Activated CD8-positive, alpha-beta T cell treated with anti-CD3 and anti-CD28 coated beads for 36 hours (primary cell): ENCODE data around the gene TNS3. TPM values are rescaled to one million over a fixed set of nuclear protein-coding genes. Genes with fewer than 3 reads are reported as not detected.

ENCODE experiments used
- ATAC-seq: fragments of 200-7000 bp; cut with Tn5 transposase; one replicate; pipeline ENCODE4 v1.10.0; 2021; ENCODE audit warnings: mild to moderate bottlenecking, moderate library complexity
- CTCF ChIA-PET: fragments of 350-600 bp; sonication (Branson Sonifier 250); formaldehyde crosslinking; loops from one replicate; lab custom pipeline; 2021; ENCODE audit warnings: antibody characterized with exemption; lab: Charles Lee
- POLR2A ChIA-PET: fragments of 350-600 bp; sonication (Branson Sonifier 250); formaldehyde crosslinking; loops from one replicate; lab custom pipeline; 2021; ENCODE audit warnings: antibody characterized with exemption; lab: Charles Lee
- DNase-seq: peaks from one replicate; pipeline ENCODE4 v3.0.0-alpha.2; 2020
- H3K27ac Mint-ChIP-seq: one replicate; pipeline ENCODE4 v1.8.0; 2021; ENCODE audit warnings: mild to moderate bottlenecking, mixed read lengths
- H3K27me3 Mint-ChIP-seq: one replicate; pipeline ENCODE4 v1.8.0; 2021; ENCODE audit warnings: mixed read lengths
- H3K36me3 Mint-ChIP-seq: one replicate; pipeline ENCODE4 v1.8.0; 2021; ENCODE audit warnings: low read depth, mixed read lengths
- H3K4me1 Mint-ChIP-seq: one replicate; pipeline ENCODE4 v1.8.0; 2021; ENCODE audit warnings: low read depth, mixed read lengths
- H3K4me3 Mint-ChIP-seq: one replicate; pipeline ENCODE4 v1.8.0; 2021; ENCODE audit warnings: mild to moderate bottlenecking, moderate library complexity, mixed read lengths
- H3K9me3 Mint-ChIP-seq: one replicate; pipeline ENCODE4 v1.8.0; 2021; ENCODE audit warnings: mixed read lengths
- intact Hi-C: fragments of 100-400 bp; cut with micrococcal nuclease; formaldehyde crosslinking; loops from one replicate; pipeline ENCODE4 v1.10.0; 2022
- total RNA-seq, 2 experiments: library from RNA; stranded (reverse); gene quantifications; one replicate each; pipeline ENCODE4 v1.2.3, GENCODE V29; 2021
- TF ChIP-seq, protein P1 (sequence below): fragments of 200-600 bp; IDR thresholded peaks from one replicate; pipeline ENCODE4 v1.8.0; 2022; ENCODE audit warnings: antibody characterized with exemption, mild to moderate bottlenecking

The TNS3 gene
- total RNA-seq, 2 experiments from 2014 or later, result 0.04 to 0.16 TPM

DNA sequence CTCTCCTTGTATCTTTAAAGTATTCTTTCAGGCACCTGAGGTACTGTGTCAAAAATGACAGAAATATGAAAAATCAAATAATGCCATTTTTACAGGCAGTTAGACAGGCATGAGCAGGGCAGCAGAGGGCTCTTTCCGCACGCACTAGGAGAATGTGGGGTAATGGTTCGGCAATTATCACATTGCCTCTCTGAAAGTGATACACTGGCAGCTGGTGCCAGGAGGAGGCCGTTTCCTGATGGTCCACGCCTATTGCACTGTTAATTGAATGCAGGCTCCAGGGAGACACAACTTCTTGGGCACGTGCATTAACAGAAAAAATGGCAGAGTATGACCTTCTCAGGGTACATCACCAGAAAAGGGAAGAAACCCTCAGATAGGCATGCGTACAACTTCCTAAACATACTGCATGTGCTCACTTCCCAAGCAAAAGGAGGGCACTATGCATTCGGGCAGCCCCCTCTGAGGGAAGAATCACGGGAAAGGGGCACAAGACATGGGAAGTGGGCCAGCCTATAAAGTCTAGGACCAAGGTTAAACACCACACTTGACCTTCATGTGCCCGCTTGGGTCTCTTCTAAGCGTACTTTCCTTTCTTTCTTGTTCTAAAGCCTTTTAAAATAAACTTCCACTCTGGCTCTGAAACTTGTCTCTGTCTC, 161.7 kb downstream of the TNS3 start:
- H3K27me3 Mint-ChIP-seq, result peaks cover 1% of the 10 kb centered on the region
- no peak overlapping the region for H3K4me3 Mint-ChIP-seq
- no peaks in the 10 kb centered on the region for H3K36me3 Mint-ChIP-seq
- ChIA-PET POLR2A (no interaction called here), CTCF (no interaction called here)
- H3K4me1 Mint-ChIP-seq, result no peaks in the 10 kb centered on the region
- ATAC-seq (no peak), DNase-seq (no peak)
- intact Hi-C loops, result no loop called here
- peaks cover 11% of the 10 kb centered on the region for H3K9me3 Mint-ChIP-seq
- TF ChIP-seq, protein P1, sequence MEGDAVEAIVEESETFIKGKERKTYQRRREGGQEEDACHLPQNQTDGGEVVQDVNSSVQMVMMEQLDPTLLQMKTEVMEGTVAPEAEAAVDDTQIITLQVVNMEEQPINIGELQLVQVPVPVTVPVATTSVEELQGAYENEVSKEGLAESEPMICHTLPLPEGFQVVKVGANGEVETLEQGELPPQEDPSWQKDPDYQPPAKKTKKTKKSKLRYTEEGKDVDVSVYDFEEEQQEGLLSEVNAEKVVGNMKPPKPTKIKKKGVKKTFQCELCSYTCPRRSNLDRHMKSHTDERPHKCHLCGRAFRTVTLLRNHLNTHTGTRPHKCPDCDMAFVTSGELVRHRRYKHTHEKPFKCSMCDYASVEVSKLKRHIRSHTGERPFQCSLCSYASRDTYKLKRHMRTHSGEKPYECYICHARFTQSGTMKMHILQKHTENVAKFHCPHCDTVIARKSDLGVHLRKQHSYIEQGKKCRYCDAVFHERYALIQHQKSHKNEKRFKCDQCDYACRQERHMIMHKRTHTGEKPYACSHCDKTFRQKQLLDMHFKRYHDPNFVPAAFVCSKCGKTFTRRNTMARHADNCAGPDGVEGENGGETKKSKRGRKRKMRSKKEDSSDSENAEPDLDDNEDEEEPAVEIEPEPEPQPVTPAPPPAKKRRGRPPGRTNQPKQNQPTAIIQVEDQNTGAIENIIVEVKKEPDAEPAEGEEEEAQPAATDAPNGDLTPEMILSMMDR, result no peak
- no peak overlapping the region for H3K27ac Mint-ChIP-seq

DNA sequence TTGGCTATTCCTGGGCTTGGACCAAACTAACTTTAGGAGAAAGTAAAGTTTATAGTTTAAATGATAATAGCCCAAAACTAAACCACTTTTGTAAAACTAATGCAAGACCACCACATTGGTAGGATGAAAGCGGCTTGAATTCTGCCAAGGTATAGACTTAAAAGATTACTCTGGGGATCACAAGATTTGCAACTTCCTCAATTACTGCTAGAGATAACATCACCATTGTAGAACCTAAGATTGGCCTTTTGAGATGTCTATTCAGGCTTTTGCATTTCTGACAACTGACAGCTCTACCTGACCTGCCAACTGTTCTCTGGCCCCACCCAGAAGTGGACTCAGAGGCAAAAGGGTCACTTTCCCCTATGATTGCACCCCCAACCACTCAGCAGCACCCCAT, 162.4 kb downstream of the TNS3 start:
- DNase-seq, result no peak
- no peaks in the 10 kb centered on the region for H3K4me1 Mint-ChIP-seq
- POLR2A ChIA-PET, result no interaction called here
- no peak for ATAC-seq
- no peak overlapping the region for H3K27ac Mint-ChIP-seq
- peaks cover 11% of the 10 kb centered on the region for H3K9me3 Mint-ChIP-seq
- H3K27me3 Mint-ChIP-seq, result peaks cover 1% of the 10 kb centered on the region
- intact Hi-C loops, result no loop called here
- no peak overlapping the region for H3K4me3 Mint-ChIP-seq
- TF ChIP-seq, protein P1, result no peak
- CTCF ChIA-PET, result no interaction called here
- no peaks in the 10 kb centered on the region for H3K36me3 Mint-ChIP-seq

DNA sequence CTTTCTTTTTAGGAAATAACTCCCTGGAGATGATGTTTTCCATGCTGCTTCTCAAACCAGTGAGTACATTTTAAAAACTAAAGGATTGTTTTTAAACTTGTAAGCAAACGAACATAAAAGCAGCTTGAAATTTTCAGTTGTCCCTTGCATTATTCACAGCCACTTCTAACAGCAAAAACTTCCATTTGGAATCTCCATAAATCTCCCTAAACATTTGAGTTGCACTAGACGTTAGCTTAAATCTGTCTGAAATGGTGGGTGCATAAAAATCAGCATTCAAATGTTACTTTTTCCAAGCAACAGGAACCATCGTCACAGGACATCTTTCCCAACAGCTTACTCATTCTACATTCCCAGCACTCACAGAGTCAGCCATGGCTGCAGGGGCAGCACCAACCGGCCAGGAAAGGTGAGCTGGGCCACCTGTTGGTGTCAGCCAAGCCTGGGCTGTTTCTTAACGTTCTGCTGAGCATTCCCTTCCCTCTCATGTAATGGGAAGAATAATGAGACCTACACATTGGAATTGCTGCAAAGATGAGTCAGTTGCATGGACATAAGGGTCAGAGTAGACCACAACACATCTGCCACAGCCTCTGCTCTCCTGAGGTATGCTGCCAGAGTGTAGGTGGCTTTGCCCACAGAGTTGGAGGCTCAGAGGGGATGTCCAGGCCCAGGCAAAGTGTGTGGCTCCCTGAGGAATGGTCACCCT, 163.2 kb downstream of the TNS3 start:
- POLR2A ChIA-PET, result no interaction called here
- Mint-ChIP-seq H3K27ac (no peak overlapping the region), H3K4me3 (no peak overlapping the region)

DNA sequence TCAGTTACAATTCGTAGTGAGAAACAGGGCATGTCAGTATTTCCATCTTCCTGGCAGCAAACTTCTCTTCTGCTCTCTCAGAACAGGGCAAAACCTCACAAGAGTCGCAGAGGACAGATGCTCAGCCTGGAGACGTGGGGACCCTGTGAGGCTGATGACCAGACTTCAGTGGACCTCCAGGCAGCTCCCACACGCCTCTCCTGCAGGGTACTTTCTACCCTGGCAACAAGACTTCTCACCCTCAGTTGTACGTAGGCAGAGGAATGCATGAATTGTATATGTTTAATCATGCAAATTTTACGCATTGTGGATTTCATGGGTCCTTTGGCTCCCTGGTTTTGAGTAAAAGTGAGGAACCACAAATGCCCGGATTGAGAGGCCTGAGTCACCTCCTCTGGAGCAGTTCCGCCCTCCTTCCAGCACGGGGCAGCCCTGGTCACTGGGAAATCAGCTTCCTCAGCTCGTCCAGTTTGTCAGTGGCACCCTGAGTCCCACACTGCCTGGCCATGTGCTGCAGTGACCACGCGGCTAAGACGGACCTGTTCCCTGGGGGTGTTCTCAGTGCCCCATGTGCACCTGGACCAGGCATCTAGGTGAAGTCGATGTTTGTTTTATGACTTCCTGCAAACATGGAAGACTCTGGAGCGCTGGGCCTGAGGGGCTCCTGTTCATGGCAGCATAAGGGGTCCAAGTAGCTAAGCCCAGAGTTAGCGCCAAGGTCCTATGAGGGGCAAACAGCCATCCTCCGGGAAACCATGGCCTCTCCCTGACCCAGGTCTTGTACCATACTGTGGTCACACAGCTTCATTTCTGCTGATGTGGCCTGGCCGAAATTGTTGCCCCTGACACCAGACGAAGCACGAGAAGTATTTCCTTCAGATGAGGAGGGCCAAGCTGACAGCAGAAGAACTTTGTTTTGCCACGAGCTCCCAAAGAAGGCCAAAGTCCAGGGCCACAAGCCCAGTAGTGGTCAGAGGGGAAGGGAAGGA, 165.1 kb downstream of the TNS3 start:
- CTCF ChIA-PET, result no interaction called here
- H3K36me3 Mint-ChIP-seq, result no peaks in the 10 kb centered on the region
- intact Hi-C loops, result no loop called here
- no peak overlapping the region for H3K4me3 Mint-ChIP-seq
- no peak overlapping the region for H3K27ac Mint-ChIP-seq
- TF ChIP-seq, protein P1, result no peak
- ATAC-seq (no peak), DNase-seq (no peak)
- H3K4me1 Mint-ChIP-seq, result no peaks in the 10 kb centered on the region
- POLR2A ChIA-PET, result no interaction called here
- peaks cover 1% of the 10 kb centered on the region for H3K27me3 Mint-ChIP-seq
- peaks cover 11% of the 10 kb centered on the region for H3K9me3 Mint-ChIP-seq

More for the DNA sequence above, 163.2 kb downstream of the TNS3 start:
- TF ChIP-seq, protein P1, result no peak
- no peak for DNase-seq
- CTCF ChIA-PET, result no interaction called here
- no peaks in the 10 kb centered on the region for H3K4me1 Mint-ChIP-seq
- intact Hi-C loops, result no loop called here
- peaks cover 11% of the 10 kb centered on the region for H3K9me3 Mint-ChIP-seq
- H3K27me3 Mint-ChIP-seq, result peaks cover 1% of the 10 kb centered on the region
- H3K36me3 Mint-ChIP-seq, result no peaks in the 10 kb centered on the region
- ATAC-seq, result no peak
